CD4-positive, alpha-beta T cell treated with Interleukin-15 for 4 hours (primary cell): ENCODE measurements around the gene ZBTB17.
"Not testable (repeated sequence)": the region's sequence is repeated elsewhere in the genome, so short reads cannot be mapped to it uniquely, and the experiment has no call there.

ENCODE experiments used
- DNase-seq: peaks from one replicate; pipeline ENCODE4 v3.0.0-alpha.2; 2020; ENCODE audit warnings: low spot score

The ZBTB17 gene

GRCh38 chr1:15975805-15976680 is at the start of gene ZBTB17:
ZBTB17 (minus strand) TSS chr1:15976101; CDS start chr1:15948495, 27,606 bp downstream.
- peak; percentile 95 for DNase-seq

- DNase-seq = no peak
These were observed 47.3 kb upstream of the ZBTB17 start for GRCh38 chr1:16023050-16023653.

DNA sequence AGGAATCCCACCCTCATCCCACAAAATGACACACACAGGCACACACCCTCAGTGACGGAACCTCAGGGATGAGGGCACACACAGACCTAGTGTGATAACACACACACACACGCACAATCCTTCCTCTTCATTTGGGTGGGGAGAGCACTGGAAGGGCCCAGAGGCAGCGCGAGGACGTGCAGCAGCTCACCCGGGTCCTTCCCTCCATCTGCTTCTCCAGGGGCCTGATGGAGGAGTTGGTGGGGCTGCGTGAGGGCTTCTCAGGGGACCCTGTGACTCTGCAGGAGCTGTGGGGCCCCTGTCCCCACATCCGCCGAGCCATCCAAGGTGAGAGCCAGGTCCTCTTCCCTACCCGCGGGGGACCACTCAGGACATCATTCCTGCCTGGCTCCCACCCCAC is 46.5 kb upstream of the ZBTB17 start:
- DNase-seq = no peak

DNA sequence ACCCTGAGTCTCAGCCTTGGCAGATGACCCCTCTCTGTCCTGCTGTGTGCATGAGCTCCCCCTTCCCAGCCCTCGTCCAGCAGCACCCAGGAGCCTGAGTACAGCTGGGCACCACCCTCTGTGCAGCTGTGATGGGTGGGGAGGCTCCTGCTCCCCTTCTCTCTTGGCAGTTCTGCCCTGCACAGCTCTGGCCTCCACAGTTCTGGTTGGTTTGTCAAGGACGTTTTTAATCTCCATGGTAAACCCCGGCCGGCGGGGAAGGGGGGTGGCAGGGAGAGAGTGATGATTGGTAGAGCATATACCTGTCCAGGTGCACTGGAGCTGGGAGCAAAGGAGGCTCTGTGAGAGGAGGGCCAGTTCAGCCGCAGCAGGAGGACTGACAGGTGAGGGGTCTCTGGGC is 45.8 kb upstream of the ZBTB17 start, which contains the start of gene CLCNKA:
Gene CLCNKA (plus strand): TSS at position 356 of the 400 bp plus-strand sequence. CDS start 584 bp downstream, outside the sequence.
- DNase-seq = no peak

DNA sequence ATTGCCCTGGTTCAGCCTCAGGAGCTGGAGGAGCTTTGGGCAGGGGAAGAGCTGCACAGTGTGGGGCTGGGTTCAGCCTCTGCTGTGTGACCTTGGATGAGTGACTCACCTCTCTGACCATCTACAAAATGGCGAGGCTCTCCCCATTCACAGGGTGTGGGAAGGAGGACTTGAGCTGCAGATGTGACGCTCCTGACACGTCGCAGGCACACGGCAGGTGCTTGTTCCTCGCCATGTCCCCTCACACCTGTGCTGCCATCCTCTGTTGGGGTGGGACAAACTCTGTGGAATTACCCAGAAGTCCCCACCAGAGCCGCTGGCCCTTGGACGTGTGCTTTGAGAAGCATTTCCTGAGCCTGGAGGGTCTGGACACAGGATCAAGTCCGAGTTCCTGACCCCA is 45.0 kb upstream of the ZBTB17 start:
- DNase-seq = not testable (repeated sequence)

GRCh38 chr1:16020325-16020724 is 44.4 kb upstream of the ZBTB17 start:
- DNase-seq = no peak

- no peak for DNase-seq
These were observed 43.9 kb upstream of the ZBTB17 start for GRCh38 chr1:16019644-16020277.

GRCh38 chr1:16018749-16019643 is 43.1 kb upstream of the ZBTB17 start:
- DNase-seq = no peak

DNA sequence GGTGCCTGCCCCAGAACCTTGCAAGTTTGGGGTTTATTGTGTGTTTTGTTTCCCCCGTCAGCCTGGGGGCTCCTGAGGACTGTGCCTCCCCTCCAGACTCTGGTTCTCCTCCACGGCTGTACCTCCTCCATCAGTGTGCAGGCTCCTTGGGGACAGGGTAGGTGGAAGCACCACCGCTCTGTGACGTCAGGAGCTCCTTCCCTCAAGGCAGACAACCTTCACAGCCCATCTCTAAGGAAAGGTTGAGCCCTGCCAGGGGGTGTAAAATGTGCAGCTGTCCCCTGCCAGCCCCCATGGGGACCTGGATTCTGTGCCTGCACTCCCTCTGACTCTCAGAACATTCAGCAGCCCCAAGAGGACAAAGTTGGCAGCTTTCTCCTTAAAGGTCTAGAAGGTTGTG is 42.4 kb upstream of the ZBTB17 start:
- no peak for DNase-seq

DNA sequence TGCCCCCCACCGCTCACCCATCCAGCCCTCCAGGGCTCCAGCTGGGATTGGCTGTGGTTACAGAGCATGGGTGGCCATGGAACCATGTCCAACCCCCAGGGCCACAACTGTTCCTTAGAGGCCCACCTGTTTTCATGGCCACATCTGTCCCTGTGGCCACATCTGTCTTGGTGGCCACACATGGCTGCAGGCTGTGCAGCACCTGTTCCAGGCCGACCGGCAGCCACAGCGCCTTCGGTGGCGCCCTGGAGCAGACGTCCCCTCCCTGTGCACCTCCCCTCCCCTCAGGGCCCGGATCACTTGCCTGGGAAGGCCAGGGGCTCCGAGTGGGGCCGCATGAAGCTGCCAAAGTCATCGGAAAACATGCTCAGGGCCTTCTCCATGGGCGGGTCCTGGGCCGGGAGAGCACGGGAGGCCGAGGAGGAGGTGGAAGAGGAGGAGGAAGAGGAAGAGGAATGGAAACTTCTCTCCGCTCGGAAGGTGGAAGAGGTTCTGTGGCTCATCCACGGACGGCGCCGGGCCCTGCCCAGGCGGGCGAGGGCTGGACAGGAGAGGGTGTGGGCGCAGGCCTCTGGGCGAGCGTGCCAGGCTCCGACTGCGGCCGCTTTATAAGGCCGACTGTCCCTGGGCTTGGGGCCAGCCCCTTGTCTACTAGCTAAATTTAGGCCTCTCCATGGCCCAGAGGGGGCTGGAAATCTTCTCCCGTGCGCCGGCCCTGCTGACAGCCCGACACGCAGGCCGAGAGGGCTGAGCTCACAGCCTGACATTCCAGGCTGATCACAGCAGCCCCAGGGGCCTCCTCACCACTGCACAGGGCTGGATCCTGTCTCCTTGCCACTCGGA is 41.8 kb upstream of the ZBTB17 start, which contains the start of gene HSPB7:
Gene HSPB7 (minus strand): TSS at position 583 of the 843 bp plus-strand sequence. CDS start 80 bp downstream, at position 503.
- DNase-seq = no peak

- no peak for DNase-seq
These were observed 41.2 kb upstream of the ZBTB17 start for GRCh38 chr1:16017076-16017460.

DNA sequence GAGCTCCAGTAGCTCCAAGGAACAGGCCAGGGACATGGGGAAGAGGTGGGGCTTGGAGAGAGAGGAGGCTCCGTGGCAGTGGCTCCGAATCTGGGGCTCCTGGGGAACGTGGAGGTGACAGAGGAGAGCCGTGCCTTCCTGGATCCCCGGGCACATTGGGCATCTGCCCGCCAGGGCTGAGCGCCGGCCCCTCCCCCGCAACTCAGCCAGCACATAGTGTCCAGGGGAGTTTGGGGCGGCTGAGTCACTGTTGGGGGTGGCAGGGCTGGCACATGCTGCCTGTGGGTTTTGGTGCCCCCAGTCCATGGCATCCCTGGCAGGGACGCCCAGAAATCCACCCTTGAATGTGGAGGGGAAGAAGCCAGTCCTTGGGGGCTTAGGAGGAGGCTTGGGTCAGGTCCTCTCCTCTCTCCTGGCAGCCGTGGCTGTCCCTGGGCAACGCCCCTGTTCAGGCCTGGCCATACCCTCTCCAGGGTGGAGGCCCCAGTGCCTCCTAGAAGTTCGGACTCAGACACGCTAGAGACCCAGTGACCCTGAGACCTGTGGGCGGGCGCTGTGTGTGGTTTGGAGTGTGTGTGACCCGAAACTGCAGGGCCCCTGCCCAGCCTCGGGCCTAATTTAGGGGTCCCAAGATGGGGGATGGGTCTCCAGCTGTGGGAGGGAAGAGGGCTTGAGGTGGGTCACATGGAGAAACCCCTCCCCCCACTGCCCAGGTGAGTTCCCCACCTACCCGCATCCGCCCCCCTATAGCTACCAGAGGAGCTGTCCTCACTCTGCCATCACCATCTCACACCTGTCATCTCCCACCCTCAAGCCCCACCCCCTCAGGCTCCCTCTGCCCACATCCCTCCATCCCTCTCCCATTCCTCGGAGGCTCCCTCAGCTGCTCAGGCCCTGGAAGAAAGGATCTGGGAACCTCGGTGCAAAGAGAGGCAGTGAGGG is 40.3 kb upstream of the ZBTB17 start:
- no peak for DNase-seq

DNA sequence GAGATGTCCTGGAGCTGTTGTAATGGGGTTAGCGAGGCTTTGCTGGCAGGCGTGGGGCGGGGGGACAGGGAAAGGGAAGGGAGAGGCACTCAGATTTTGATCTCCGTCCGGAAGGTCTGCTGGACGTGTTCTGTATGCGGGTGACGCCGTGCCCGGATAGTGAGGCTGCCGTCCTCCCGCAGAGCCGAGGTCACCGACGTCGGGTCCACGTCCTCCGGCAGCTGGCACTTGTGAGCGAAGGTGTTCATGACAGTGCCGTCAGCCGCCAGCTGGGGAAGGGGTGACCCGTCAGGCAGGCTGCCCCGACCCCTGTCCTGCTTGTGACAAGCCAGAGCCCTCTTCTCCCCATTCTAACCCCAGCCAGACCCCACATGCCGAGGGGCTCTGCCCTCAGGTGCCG is 39.6 kb upstream of the ZBTB17 start:
- no peak for DNase-seq

- no peak for DNase-seq
These were observed 38.9 kb upstream of the ZBTB17 start for GRCh38 chr1:16014509-16015482.

GRCh38 chr1:16013908-16014258 is 38.0 kb upstream of the ZBTB17 start:
- DNase-seq = no peak

GRCh38 chr1:16013220-16013907 is 37.5 kb upstream of the ZBTB17 start:
- peak; percentile 17 for DNase-seq

DNA sequence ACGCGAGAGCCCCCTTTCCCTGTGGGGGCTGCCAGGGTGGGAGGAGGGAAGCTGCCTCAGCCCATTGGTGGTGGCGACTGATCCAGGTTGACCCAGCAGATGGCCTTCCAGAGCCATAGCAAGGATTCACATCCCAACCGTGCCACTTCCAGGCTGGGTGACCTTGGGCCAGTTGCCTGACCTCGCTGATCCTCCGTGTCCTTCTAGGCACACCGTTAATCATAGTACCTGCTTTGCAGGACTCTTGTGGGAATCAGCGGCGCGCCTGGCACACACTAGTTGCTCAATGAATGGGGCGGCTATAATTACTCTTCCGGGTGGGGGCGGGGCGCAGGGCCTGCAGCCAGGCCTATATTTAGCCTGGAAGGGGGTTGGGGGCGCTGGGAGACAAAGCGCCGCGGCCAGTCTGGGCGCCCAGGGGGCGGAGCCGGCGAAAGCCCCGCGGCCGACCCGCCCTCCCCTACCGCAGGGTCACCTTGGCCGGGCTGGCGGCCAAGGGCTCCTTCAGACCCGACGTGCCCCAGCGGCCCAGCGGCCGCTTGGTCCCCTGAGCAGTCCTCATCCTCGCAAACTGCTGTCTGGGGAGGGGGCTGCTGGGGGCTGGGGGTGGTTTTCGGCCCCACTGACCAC is 36.8 kb upstream of the ZBTB17 start:
- no peak for DNase-seq
